DMS79 treated with DMSO at 0.1 percent for 48 hours (cell line): Measurements from ENCODE around the gene TNS3.

Experiments
- DNase-seq: peaks from one replicate; lab custom pipeline; 2025; lab: John Stamatoyannopoulos, UW

TNS3 gene

GRCh38 chr7:47226696-47227095, 355.2 kb downstream of the TNS3 start:
- no peak for DNase-seq

GRCh38 chr7:47225387-47226131, 356.4 kb downstream of the TNS3 start:
- DNase-seq: no peak
